HK-2 (cell line): Measurements from ENCODE around the gene NINJ1.

Source experiments
- DNase-seq: peaks from one replicate; pipeline ENCODE4 v3.0.0-alpha.2; 2018; ENCODE audit not compliant: unreplicated experiment

The NINJ1 gene

GRCh38 chr9:93087971-93088655 is 45.9 kb downstream of the NINJ1 start:
- no peak for DNase-seq

DNA sequence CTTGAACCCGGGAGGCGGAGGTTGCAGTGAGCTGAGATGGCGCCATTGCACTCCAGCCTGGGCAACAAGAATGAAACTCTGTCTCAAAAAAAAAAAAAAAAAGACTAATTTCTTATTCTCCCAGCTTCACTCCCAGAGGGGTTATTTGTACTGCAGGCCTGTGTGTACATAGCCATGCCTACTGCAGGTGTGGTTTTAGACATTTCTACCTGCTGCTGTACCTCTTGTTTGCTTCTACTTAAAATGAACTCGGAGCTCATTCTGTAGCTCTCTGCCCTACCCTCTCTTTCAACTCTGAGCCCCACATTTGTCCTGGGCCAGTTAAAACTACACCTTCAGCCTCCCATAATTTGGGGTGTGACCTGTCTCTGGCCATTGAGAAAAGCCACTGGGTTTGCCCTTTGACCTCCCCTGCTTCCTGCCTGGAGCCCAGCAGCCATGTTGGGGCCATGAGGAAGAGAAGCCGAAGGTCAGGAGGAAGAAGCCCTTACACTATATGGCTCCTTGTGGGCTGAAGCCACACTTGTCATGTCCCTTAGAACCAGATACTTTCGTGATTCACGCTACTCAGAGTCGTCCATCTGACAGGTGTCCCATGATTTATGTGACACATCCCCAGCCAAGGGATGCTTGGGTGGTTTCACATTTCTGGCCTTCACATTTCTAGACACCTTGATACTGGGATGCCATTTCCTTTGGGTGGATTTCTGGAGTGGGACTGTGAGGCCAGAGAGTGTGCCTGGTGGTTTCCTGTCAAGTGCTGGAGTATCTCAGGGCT is 47.4 kb downstream of the NINJ1 start:
- no peak for DNase-seq

- DNase-seq, result no peak
Observed at GRCh38 chr9:93085676-93086075, 48.4 kb downstream of the NINJ1 start.

- no peak for DNase-seq
Observed at GRCh38 chr9:93084471-93084881, 49.6 kb downstream of the NINJ1 start.

GRCh38 chr9:93083592-93084470 is 50.2 kb downstream of the NINJ1 start:
- DNase-seq, result no peak

DNA sequence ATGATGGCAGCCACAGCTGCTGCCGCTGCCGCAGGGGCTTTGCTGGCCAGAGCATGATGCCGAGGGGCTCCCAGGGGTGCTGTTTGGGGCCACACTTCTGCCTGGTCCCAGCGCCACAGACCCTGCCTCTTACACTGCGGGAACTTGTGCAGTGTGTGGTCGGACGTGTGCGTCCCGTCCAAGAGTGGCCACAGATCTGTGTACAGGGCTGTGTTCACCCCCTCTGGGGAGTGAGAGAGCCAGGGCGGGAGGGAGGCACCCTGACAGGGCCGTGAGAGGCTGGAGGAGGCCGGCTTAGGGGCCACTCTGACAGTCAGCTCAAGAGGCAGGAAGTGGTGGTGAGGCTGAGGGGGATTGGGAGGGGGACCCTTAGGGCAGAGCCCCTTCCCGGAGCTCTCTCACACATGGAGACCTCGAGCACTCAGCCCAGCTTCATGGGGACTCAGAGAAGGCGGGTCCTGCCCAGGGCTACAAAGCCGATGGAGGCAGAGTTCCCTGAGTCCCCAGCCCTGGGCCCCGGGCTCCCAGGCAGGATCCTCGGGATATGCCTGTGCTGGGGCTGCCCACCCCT is 51.1 kb downstream of the NINJ1 start:
- DNase-seq, result no peak

DNA sequence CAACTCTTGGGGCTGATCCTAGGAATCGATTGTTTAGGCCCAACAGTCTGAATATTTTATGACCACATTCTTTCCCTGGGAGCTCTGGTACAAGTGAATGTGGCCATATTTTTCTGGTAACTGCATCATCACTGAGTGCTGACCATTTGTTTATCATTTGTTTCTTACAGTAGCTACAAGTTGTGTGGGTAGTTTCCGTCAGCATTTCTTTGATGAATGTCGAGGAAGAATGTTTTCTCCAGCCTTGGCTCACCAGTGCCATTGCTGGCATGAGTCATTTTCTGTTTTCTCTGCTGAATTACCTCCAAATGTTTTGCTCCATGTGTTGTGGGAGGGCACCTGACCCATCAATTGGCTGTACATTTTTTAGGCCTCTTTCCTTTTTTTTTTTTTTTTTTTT is 52.1 kb downstream of the NINJ1 start:
- no peak for DNase-seq

DNA sequence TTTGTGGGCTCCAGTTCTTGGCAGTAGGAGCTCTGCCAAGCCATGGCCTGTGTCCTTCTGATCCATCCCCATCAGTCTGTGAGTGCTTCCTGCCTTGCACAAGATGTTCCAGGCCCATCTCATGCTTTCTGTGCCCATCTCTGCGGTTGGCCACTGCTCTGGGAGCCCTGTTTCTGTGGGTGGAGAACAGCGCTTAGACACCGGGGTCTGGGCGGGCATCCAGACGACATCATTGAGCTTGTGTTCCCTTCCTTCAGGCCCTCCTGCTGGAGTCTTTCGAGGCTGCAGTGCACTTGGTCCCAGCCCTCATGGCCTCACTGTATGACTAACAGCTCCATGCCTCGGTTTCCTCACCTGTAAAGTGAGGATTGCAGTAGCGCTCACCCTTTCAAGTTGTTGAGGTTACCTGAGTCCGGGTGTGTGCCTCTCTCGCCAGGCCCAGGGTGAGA is 52.9 kb downstream of the NINJ1 start:
- DNase-seq, result no peak

- DNase-seq, result no peak
Observed at GRCh38 chr9:93080406-93080805, 53.6 kb downstream of the NINJ1 start.

- DNase-seq, result no peak
Observed at GRCh38 chr9:93079371-93079770, 54.7 kb downstream of the NINJ1 start.

DNA sequence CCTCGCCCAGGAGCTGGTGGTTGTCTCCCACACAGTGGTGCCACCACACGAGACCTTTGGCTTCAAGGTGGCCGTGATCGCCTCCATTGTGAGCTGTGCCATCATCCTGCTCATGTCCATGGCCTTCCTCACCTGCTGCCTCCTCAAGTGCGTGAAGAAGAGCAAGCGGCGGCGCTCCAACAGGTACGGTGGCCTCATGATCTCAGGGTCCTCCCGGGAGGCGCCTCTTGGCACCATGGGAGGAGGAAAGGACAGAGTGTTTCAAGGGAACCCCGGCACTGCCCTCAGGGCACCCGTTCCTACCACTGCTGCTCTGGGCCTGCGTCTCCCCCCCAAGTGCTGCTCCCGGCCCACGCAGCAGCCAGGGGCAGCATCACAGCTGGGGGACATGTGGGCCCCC is 56.2 kb downstream of the NINJ1 start:
- DNase-seq, result no peak

- no peak for DNase-seq
Observed at GRCh38 chr9:93077367-93077766, 56.7 kb downstream of the NINJ1 start.

DNA sequence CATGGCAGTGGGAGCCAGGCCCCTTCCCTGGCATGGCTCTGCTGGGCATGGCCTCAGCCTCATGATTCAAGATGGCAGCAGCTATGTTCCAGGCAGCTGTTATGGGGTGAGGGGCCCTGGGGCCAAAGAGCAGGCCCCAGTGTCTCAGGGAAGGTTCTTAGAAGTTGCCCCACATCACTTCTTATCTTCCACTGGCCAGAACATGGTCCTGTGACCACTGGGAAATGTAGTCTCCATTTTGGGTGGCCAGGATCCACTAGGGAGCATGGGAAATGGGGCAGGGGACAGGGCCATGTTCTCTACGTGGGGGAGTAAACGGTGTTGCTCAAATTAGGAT is 57.3 kb downstream of the NINJ1 start:
- no peak for DNase-seq

GRCh38 chr9:93076101-93076791 is 57.8 kb downstream of the NINJ1 start:
- no peak for DNase-seq

DNA sequence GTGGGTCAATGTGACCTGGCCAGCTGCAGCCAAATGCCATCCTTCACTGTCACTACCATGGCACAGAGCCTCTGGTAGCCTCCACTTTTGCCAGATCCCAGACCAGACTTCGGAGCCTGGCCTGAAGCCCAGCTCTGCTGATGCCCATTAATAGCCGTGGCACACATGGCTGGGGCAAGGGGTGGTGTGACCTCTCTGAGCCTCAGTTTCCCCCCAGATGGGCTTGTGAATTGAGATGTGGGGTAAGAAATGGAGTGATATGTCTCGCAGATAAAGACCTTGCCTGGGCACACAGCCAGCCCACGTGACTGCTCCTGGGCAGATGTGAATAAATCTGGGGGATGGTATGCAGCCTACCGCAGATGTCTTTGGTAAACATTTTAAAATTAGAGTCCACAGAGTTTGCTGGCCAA is 61.7 kb downstream of the NINJ1 start:
- no peak for DNase-seq
